Measurements from ENCODE around the gene DNAJC12.

DNAJC12 gene

DNA sequence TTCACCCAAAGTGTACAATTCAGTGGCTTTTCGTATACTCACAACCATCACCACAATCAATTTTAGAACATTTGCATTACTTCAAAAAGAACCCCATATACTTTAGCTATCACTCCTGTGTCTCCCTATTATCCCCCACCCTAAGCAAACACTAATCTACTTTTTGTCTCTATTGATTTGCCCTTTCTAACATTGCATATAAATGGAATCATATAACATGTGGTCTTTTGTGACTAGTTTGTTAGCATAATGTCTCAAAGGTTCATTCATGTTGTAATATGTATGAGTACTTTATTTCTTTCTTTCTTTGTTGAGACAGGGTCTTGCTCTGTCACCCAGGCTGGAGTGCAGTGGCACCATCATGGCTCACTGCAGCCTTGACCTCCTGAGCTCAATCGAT, 21.0 kb upstream of the DNAJC12 start:
- H3K9me3 ChIP-seq (ENCODE audit: insufficient read depth, low read depth, low read length) = no peaks in the 10 kb centered on the region
- no peaks in the 10 kb centered on the region for H3K79me2 ChIP-seq (ENCODE audit: insufficient read depth, low read length)

DNA sequence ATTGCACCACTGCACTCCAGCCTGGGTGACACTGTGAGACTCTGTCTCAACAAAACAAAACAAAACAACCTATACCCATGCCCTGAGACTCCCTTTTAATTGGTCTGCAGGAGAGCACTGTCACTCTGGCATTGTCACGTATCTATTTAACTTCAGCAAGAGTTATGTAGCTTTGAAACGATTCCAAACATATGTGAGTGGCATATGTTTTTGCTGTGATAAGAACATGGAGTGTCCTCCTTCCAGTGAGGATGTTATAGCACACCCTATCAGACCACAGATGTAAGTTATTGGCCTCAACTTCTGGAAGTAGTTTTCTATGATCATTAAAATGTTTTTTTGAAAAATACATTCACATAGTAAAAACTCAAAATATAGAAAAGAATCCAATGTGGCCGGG, 15.5 kb upstream of the DNAJC12 start:
- H3K36me3 ChIP-seq (ENCODE audit: insufficient read depth, low read length) = no peaks in the 10 kb centered on the region
- H3K27me3 ChIP-seq (ENCODE audit: insufficient read depth, low read length, poor library complexity, severe bottlenecking) = no peaks in the 10 kb centered on the region
- no peaks in the 10 kb centered on the region for H3K9me3 ChIP-seq (ENCODE audit: insufficient read depth, low read depth, low read length)
- no peak overlapping the region for H3K4me2 ChIP-seq (ENCODE audit: low read depth, low read length, poor library complexity, severe bottlenecking)
- no peaks in the 10 kb centered on the region for H3F3A ChIP-seq (ENCODE audit: low read depth)
- H2AFZ ChIP-seq (ENCODE audit: low read length) = no peak overlapping the region
- TF ChIP-seq, protein P1, sequence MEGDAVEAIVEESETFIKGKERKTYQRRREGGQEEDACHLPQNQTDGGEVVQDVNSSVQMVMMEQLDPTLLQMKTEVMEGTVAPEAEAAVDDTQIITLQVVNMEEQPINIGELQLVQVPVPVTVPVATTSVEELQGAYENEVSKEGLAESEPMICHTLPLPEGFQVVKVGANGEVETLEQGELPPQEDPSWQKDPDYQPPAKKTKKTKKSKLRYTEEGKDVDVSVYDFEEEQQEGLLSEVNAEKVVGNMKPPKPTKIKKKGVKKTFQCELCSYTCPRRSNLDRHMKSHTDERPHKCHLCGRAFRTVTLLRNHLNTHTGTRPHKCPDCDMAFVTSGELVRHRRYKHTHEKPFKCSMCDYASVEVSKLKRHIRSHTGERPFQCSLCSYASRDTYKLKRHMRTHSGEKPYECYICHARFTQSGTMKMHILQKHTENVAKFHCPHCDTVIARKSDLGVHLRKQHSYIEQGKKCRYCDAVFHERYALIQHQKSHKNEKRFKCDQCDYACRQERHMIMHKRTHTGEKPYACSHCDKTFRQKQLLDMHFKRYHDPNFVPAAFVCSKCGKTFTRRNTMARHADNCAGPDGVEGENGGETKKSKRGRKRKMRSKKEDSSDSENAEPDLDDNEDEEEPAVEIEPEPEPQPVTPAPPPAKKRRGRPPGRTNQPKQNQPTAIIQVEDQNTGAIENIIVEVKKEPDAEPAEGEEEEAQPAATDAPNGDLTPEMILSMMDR (conservative IDR thresholded peaks at IDR 0.05; ENCODE audit: low read length) = no peak
- no peak for TF ChIP-seq EZH2phosphoT487 (IDR thresholded peaks at IDR 0.05; ENCODE audit: borderline replicate concordance)
- H3K4me1 ChIP-seq (ENCODE audit: insufficient read depth, low read length, poor library complexity, severe bottlenecking) = peaks cover 4% of the 10 kb centered on the region
- peaks cover 5% of the 10 kb centered on the region; the same call in 1 of the 2 replicates for H3K79me2 ChIP-seq (ENCODE audit: insufficient read depth, low read length)
- H3K9me2 ChIP-seq (replicated peaks; ENCODE audit: low read depth, low read length) = no peaks in the 10 kb centered on the region
- H3K9ac ChIP-seq (ENCODE audit: low read depth, low read length, poor library complexity, severe bottlenecking) = no peak overlapping the region
- H4K20me1 ChIP-seq (ENCODE audit: insufficient read depth, low read length, poor library complexity, severe bottlenecking) = no peaks in the 10 kb centered on the region
- no peak overlapping the region for H3K4me3 ChIP-seq (ENCODE audit: low read length, poor library complexity, severe bottlenecking)

More for the DNA sequence above, 21.0 kb upstream of the DNAJC12 start:
- no peaks in the 10 kb centered on the region for H3K9me2 ChIP-seq (replicated peaks; ENCODE audit: low read depth, low read length)
- H3K27me3 ChIP-seq (ENCODE audit: insufficient read depth, low read length, poor library complexity, severe bottlenecking) = no peaks in the 10 kb centered on the region
- H3K4me1 ChIP-seq (ENCODE audit: insufficient read depth, low read length, poor library complexity, severe bottlenecking) = no peaks in the 10 kb centered on the region
- no peak overlapping the region for H3K4me3 ChIP-seq (ENCODE audit: low read length, poor library complexity, severe bottlenecking)
- H3K9ac ChIP-seq (ENCODE audit: low read depth, low read length, poor library complexity, severe bottlenecking) = no peak overlapping the region
- no peaks in the 10 kb centered on the region for H3F3A ChIP-seq (ENCODE audit: low read depth)
- no peak overlapping the region for H3K4me2 ChIP-seq (ENCODE audit: low read depth, low read length, poor library complexity, severe bottlenecking)
- H3K36me3 ChIP-seq (ENCODE audit: insufficient read depth, low read length) = no peaks in the 10 kb centered on the region
- TF ChIP-seq EZH2phosphoT487 (IDR thresholded peaks at IDR 0.05; ENCODE audit: borderline replicate concordance) = no peak
- TF ChIP-seq, protein P1 (conservative IDR thresholded peaks at IDR 0.05; ENCODE audit: low read length) = no peak
- no peak overlapping the region for H2AFZ ChIP-seq (ENCODE audit: low read length)
- H4K20me1 ChIP-seq (ENCODE audit: insufficient read depth, low read length, poor library complexity, severe bottlenecking) = no peaks in the 10 kb centered on the region

DNA sequence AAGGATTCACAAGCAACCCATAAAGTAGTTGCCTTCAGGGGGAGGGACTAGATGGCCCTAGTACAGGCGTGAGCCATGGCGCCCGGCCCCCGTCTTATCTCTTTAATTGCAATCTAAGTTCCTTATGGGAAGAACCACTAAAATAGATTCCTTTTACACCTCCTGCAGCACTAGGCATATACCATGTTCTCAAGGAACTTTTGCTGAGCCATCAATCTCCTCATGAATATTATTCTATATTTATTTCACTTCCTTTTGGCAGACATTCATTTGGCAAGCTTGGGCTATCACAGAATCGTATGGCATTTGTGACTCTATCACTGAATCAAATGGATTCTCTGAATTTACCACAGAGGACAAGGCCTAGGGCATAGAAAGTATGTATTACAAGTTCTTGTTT, 14.8 kb upstream of the DNAJC12 start:
- Histone ChIP-seq H3K9me2 (replicated peaks; ENCODE audit: low read depth, low read length) (no peaks in the 10 kb centered on the region), H2AFZ (ENCODE audit: low read length) (no peak overlapping the region), H3K9ac (ENCODE audit: low read depth, low read length, poor library complexity, severe bottlenecking) (no peak overlapping the region), H3K4me2 (ENCODE audit: low read depth, low read length, poor library complexity, severe bottlenecking) (no peak overlapping the region), H3K27me3 (ENCODE audit: insufficient read depth, low read length, poor library complexity, severe bottlenecking) (no peaks in the 10 kb centered on the region), H3K4me3 (ENCODE audit: low read length, poor library complexity, severe bottlenecking) (no peak overlapping the region), H3K36me3 (ENCODE audit: insufficient read depth, low read length) (no peaks in the 10 kb centered on the region), H3K79me2 (ENCODE audit: insufficient read depth, low read length) (peaks cover 5% of the 10 kb centered on the region; the same call in 1 of the 2 replicates), H3K4me1 (ENCODE audit: insufficient read depth, low read length, poor library complexity, severe bottlenecking) (peaks cover 4% of the 10 kb centered on the region), H4K20me1 (ENCODE audit: insufficient read depth, low read length, poor library complexity, severe bottlenecking) (no peaks in the 10 kb centered on the region), H3F3A (ENCODE audit: low read depth) (no peaks in the 10 kb centered on the region), H3K9me3 (ENCODE audit: insufficient read depth, low read depth, low read length) (no peaks in the 10 kb centered on the region)
- TF ChIP-seq, protein P1 (conservative IDR thresholded peaks at IDR 0.05; ENCODE audit: low read length) = no peak
- TF ChIP-seq EZH2phosphoT487 (IDR thresholded peaks at IDR 0.05; ENCODE audit: borderline replicate concordance) = no peak

Measured in Loucy (cell line).